Suprapubic skin (tissue), 4 donors: ENCODE results near the gene GMNN.

ENCODE experiments used
- CTCF ChIP-seq, 2 donors: fragments of 200-600 bp in 1 of 2; fragments of 450-650 bp in 1 of 2; sonication (generic) in 1 of 2; IDR thresholded peaks; one replicate each; pipeline ENCODE4 v1.5.1; 2016 to 2019; ENCODE audit warnings: antibody characterized with exemption in 2 of 2, mild to moderate bottlenecking in 1 of 2, moderate library complexity in 1 of 2
- EP300 ChIP-seq: sonication (generic); formaldehyde crosslinking; IDR thresholded peaks from one replicate; pipeline ENCODE4 v1.6.1; 2017; ENCODE audit warnings: antibody characterized with exemption
- POLR2A ChIP-seq, 2 donors: fragments of 450-650 bp; IDR thresholded peaks; one replicate each; pipeline ENCODE4 v1.6.1; 2017; ENCODE audit warnings: antibody characterized with exemption in 2 of 2, mild to moderate bottlenecking in 2 of 2, moderate library complexity in 2 of 2
- POLR2AphosphoS5 ChIP-seq, 3 donors: sonication (generic); formaldehyde crosslinking; IDR thresholded peaks; one replicate each; pipeline ENCODE4 v1.6.1; 2017; ENCODE audit warnings: antibody characterized with exemption in 3 of 3

DNA sequence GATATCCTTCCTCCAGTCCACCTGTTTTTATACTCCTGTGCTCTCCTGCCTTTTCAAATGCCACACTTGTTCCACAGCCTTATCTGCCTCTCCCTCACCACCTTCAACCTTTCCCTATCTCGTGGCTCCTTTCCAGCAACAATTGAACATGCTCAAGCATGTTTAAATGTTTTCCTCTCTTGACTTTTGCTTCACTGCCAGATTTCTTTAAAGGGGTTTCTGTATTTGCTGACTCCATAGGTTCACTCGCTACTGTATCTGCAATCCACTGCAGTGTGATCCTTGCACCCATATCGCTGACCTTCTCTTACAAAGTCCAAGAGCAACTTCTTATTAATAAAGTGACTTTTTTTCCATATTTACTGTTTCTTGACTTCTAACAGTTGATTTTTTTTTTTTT lies 11.2 kb upstream of the GMNN start:
- TF ChIP-seq POLR2A (IDR thresholded peaks at IDR 0.05) (no peak), CTCF (IDR thresholded peaks at IDR 0.05) (no peak), POLR2AphosphoS5 (IDR thresholded peaks at IDR 0.05) (no peak), EP300 (no peak)
